ENCODE measurements around the gene ST14.

DNA sequence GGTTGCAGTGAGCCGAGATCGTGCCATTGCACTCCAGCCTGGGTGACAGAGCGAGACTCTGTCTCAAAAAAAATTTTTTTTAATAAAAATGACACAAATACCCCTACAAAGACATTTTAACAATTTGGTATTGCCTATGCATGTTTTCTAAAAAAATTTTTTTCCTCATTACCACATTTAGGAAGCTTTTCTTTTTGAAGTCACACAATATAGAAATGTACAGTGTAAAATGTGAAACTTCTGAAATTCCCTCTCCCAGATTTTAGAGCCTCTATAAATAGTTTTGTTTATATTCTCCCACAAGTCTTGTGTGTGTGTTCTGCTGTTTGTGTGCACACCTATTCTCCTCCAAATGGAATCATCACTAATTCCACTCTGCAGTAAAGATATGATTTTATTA is 7.6 kb downstream of the ST14 start:
- TF ChIP-seq POLR2A (IDR thresholded peaks at IDR 0.05) (no peak), POLR2AphosphoS5 (IDR thresholded peaks at IDR 0.05) (no peak)
- TF ChIP-seq, protein P1, sequence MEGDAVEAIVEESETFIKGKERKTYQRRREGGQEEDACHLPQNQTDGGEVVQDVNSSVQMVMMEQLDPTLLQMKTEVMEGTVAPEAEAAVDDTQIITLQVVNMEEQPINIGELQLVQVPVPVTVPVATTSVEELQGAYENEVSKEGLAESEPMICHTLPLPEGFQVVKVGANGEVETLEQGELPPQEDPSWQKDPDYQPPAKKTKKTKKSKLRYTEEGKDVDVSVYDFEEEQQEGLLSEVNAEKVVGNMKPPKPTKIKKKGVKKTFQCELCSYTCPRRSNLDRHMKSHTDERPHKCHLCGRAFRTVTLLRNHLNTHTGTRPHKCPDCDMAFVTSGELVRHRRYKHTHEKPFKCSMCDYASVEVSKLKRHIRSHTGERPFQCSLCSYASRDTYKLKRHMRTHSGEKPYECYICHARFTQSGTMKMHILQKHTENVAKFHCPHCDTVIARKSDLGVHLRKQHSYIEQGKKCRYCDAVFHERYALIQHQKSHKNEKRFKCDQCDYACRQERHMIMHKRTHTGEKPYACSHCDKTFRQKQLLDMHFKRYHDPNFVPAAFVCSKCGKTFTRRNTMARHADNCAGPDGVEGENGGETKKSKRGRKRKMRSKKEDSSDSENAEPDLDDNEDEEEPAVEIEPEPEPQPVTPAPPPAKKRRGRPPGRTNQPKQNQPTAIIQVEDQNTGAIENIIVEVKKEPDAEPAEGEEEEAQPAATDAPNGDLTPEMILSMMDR (IDR thresholded peaks at IDR 0.05) = no peak
